HTR-8/SVneo (cell line): ENCODE measurements around the gene LPP.

Experiments
- DNase-seq: peaks from one replicate; pipeline ENCODE4 v3.0.0; 2011; ENCODE audit warnings: low spot score, mixed read lengths; ENCODE audit not compliant: insufficient read length
- FAIRE-seq: peaks from 2 replicates; lab custom pipeline; 2011; peaks lifted over from hg19 to GRCh38; lab: Jason Lieb, UNC

LPP gene

GRCh38 chr3:188888321-188889053, 734.5 kb downstream of the LPP start:
- FAIRE-seq (no peak), DNase-seq (no peak)

- no peak for DNase-seq
These were observed 735.1 kb downstream of the LPP start for GRCh38 chr3:188889054-188889491.

GRCh38 chr3:188890572-188891270, 736.8 kb downstream of the LPP start:
- no peak for DNase-seq
- no peak for FAIRE-seq

More at GRCh38 chr3:188889054-188889491, 735.1 kb downstream of the LPP start:
- no peak for FAIRE-seq

GRCh38 chr3:188899881-188900280, 745.9 kb downstream of the LPP start:
- no peak for DNase-seq
- FAIRE-seq: no peak

GRCh38 chr3:188900421-188900951, 746.5 kb downstream of the LPP start:
- FAIRE-seq: no peak

GRCh38 chr3:188901126-188901525, 747.2 kb downstream of the LPP start:
- DNase-seq (no peak), FAIRE-seq (no peak)

More at GRCh38 chr3:188900421-188900951, 746.5 kb downstream of the LPP start:
- peak; percentile 29 for DNase-seq

GRCh38 chr3:188901671-188902287, 747.8 kb downstream of the LPP start:
- no peak for DNase-seq
- no peak for FAIRE-seq

- DNase-seq (no peak), FAIRE-seq (no peak)
These were observed 750.7 kb downstream of the LPP start for GRCh38 chr3:188904670-188905069.

GRCh38 chr3:188905547-188905946, 751.6 kb downstream of the LPP start:
- DNase-seq (no peak), FAIRE-seq (no peak)

GRCh38 chr3:188906236-188906635, 752.3 kb downstream of the LPP start:
- DNase-seq (no peak), FAIRE-seq (no peak)

- FAIRE-seq (no peak), DNase-seq (no peak)
These were observed 754.3 kb downstream of the LPP start for GRCh38 chr3:188908002-188908850.

- FAIRE-seq (no peak), DNase-seq (no peak)
These were observed 757.3 kb downstream of the LPP start for GRCh38 chr3:188911026-188911850.

- DNase-seq: no peak
These were observed 759.1 kb downstream of the LPP start for GRCh38 chr3:188913084-188913483.

GRCh38 chr3:188914552-188914951, 760.6 kb downstream of the LPP start:
- DNase-seq: no peak
- no peak for FAIRE-seq

More at GRCh38 chr3:188913084-188913483, 759.1 kb downstream of the LPP start:
- FAIRE-seq: no peak

- DNase-seq (no peak), FAIRE-seq (no peak)
These were observed 761.2 kb downstream of the LPP start for GRCh38 chr3:188915127-188915526.

- no peak for FAIRE-seq
- no peak for DNase-seq
These were observed 763.0 kb downstream of the LPP start for GRCh38 chr3:188916934-188917401.

GRCh38 chr3:188918093-188918492, 764.1 kb downstream of the LPP start:
- DNase-seq (no peak), FAIRE-seq (no peak)

- DNase-seq: no peak
- FAIRE-seq: no peak
These were observed 769.7 kb downstream of the LPP start for GRCh38 chr3:188923671-188924070.

- no peak for FAIRE-seq
These were observed 771.4 kb downstream of the LPP start for GRCh38 chr3:188925376-188925775.

More at GRCh38 chr3:188925376-188925775, 771.4 kb downstream of the LPP start:
- no peak for DNase-seq
